Measurements from ENCODE around the gene INO80D. TPM values are rescaled to one million over a fixed set of nuclear protein-coding genes. Genes with fewer than 3 reads are reported as not detected.

Gene INO80D
- total RNA-seq, 1 donor from 2014 or later: 29.4 TPM

GRCh38 chr2:205946226-205946625 is 139.7 kb downstream of the INO80D start:
- Histone ChIP-seq H3K36me3 (no peaks in the 10 kb centered on the region), H3K27ac (no peak overlapping the region), H3K4me3 (no peak overlapping the region), H3K27me3 (no peaks in the 10 kb centered on the region), H3K9me3 (no peaks in the 10 kb centered on the region), H3K4me1 (peaks cover 4% of the 10 kb centered on the region)
- TF ChIP-seq CTCF (IDR thresholded peaks at IDR 0.05): no peak
- ATAC-seq (no peak), DNase-seq (no peak)
- intact Hi-C loops (cut with DNase I): no loop called here

Other genes with a start within 250 kb of the INO80D start
- 65.7 TPM for gene NDUFS1, start 73.3 kb upstream of the INO80D start, total RNA-seq
- 389 TPM for gene EEF1B2, start 73.7 kb upstream of the INO80D start, total RNA-seq
- 11.3 TPM for gene ZDBF2, start 188.5 kb upstream of the INO80D start, total RNA-seq